GM20000 (cell line): ENCODE data around the gene USP53.
"Not testable (repeated sequence)": the region's sequence is repeated elsewhere in the genome, so short reads cannot be mapped to it uniquely, and the experiment has no call there.

Experiments used
- DNase-seq: peaks from one replicate; pipeline ENCODE4 v3.0.0; 2012; ENCODE audit warnings: low spot score
- CTCF ChIP-seq: IDR thresholded peaks from 2 replicates; pipeline ENCODE4 v1.5.1; 2012; ENCODE audit warnings: mild to moderate bottlenecking, control low read depth; ENCODE audit errors: extremely low read depth, missing control alignments

USP53 gene

GRCh38 chr4:119244344-119244743, 31.8 kb downstream of the USP53 start:
- no peak for TF ChIP-seq CTCF
- no peak for DNase-seq

- no peak for TF ChIP-seq CTCF
- no peak for DNase-seq
Measured at GRCh38 chr4:119244832-119245231, 32.3 kb downstream of the USP53 start.

GRCh38 chr4:119246177-119246733, 33.7 kb downstream of the USP53 start:
- DNase-seq, result no peak
- no peak for TF ChIP-seq CTCF

GRCh38 chr4:119251037-119251436, 38.5 kb downstream of the USP53 start:
- DNase-seq, result not testable (repeated sequence)

GRCh38 chr4:119255223-119255622, 42.7 kb downstream of the USP53 start:
- not testable (repeated sequence) for DNase-seq

GRCh38 chr4:119260528-119260927, 48.0 kb downstream of the USP53 start:
- TF ChIP-seq CTCF, result no peak
- DNase-seq, result no peak

- TF ChIP-seq CTCF, result no peak
- no peak for DNase-seq
Measured at GRCh38 chr4:119261986-119262385, 49.5 kb downstream of the USP53 start.

DNA sequence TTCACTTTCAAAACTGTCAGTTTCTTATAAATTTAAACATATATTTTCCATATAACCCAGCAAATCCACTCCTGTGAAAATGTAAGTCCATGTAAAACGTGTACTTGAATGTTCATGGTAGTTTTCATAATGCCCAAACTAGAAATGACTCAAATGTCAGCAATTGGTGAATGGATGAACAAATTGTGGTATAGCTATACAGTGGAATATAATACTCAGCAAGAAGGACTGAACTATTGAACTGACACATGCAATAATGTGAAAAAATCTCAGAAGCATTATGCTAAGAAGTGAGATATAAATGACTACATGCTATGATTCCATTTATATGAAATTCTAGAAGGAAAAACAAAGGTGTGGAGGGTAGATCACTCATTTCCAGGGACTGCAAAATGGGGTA, 52.2 kb downstream of the USP53 start:
- TF ChIP-seq CTCF, result no peak
- no peak for DNase-seq

DNA sequence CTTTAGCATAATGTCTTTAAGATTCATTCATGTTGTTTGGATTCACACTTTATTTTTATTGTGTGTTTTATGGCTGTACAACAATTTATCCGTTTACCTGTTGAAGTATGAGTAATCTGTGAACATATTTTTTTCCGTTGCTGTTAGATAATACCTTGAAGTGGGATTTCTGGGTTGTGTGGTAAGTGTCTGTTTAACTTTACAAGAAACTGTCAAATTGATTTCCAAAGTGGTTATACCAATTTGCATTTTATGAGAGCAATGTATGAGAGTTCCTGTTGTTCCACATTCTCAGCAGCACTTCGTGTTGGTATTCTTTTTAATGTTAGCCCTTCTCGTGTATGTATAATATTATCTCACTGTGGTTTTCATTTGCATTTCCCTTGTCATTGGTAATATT, 53.6 kb downstream of the USP53 start:
- DNase-seq, result no peak
- no peak for TF ChIP-seq CTCF
